Keratinocyte (primary cell): ENCODE results near the gene CHMP4B. TPM values are rescaled to one million over a fixed set of nuclear protein-coding genes. Genes with fewer than 3 reads are reported as not detected.

Experiments
- DNase-seq: peaks from one replicate; pipeline ENCODE4 v3.0.0-alpha.2; 2011; ENCODE audit warnings: low read depth, missing footprints, low spot score
- FAIRE-seq: peaks from 2 replicates; lab custom pipeline; 2011; peaks lifted over from hg19 to GRCh38; lab: Jason Lieb, UNC
- H2AFZ ChIP-seq: 2 replicates; pipeline ENCODE4 v1.6.0; 2012; ENCODE audit warnings: low read length, control low read depth, inconsistent platforms; ENCODE audit not compliant: control insufficient read depth
- H3K27ac ChIP-seq: 2 replicates; pipeline ENCODE4 v1.5.1; 2011; ENCODE audit warnings: low read length; ENCODE audit not compliant: control insufficient read depth, insufficient read depth
- H3K27me3 ChIP-seq: 3 replicates; pipeline ENCODE4 v1.6.0; 2011; ENCODE audit warnings: low read length; ENCODE audit not compliant: control insufficient read depth, insufficient read depth; ENCODE audit errors: extremely low read depth
- H3K36me3 ChIP-seq, 2 experiments: 2 replicates in 1 of 2; 3 replicates in 1 of 2; pipeline ENCODE4 v1.5.1; 2011; ENCODE audit warnings: low read length in 2 of 2, mild to moderate bottlenecking in 1 of 2; ENCODE audit not compliant: control insufficient read depth in 2 of 2, insufficient read depth in 2 of 2; ENCODE audit errors: extremely low read depth in 1 of 2
- H3K4me1 ChIP-seq: 3 replicates; pipeline ENCODE4 v1.5.1; 2011; ENCODE audit warnings: low read length; ENCODE audit not compliant: control insufficient read depth, insufficient read depth; ENCODE audit errors: extremely low read depth
- H3K4me2 ChIP-seq: 3 replicates; pipeline ENCODE4 v1.6.0; 2011; ENCODE audit warnings: low read depth, low read length; ENCODE audit not compliant: control insufficient read depth, insufficient read depth; ENCODE audit errors: extremely low read depth
- H3K4me3 ChIP-seq, 3 experiments: fragments of 200-600 bp in 1 of 3; sonication (generic) in 1 of 3; 2 replicates in 2 of 3; 3 replicates in 1 of 3; pipeline ENCODE4 v1.5.1; 2011 to 2016; ENCODE audit warnings: low read length in 3 of 3, mild to moderate bottlenecking in 3 of 3, control low read depth in 2 of 3, inconsistent platforms in 1 of 3, low read depth in 1 of 3, mixed read lengths in 1 of 3, mixed run types in 1 of 3, moderate library complexity in 1 of 3; ENCODE audit not compliant: control insufficient read depth in 2 of 3, insufficient read depth in 2 of 3; ENCODE audit errors: extremely low read depth in 1 of 3
- H3K79me2 ChIP-seq: 2 replicates; pipeline ENCODE4 v1.6.0; 2012; ENCODE audit warnings: low read length; ENCODE audit not compliant: control insufficient read depth, insufficient read depth
- H3K9ac ChIP-seq: 3 replicates; pipeline ENCODE4 v1.6.0; 2011; ENCODE audit warnings: low read length; ENCODE audit not compliant: control insufficient read depth, insufficient read depth; ENCODE audit errors: extremely low read depth
- H3K9me1 ChIP-seq: 3 replicates; pipeline ENCODE4 v1.6.0; 2011; ENCODE audit warnings: low read length; ENCODE audit not compliant: control insufficient read depth, insufficient read depth; ENCODE audit errors: extremely low read depth
- H3K9me3 ChIP-seq: 2 replicates; pipeline ENCODE4 v1.5.1; 2012; ENCODE audit warnings: low read depth, low read length; ENCODE audit not compliant: control insufficient read depth
- H4K20me1 ChIP-seq: 3 replicates; pipeline ENCODE4 v1.6.0; 2011; ENCODE audit warnings: low read length; ENCODE audit not compliant: control insufficient read depth, insufficient read depth; ENCODE audit errors: extremely low read depth
- EZH2 ChIP-seq: IDR thresholded peaks from one replicate; pipeline ENCODE4 v1.6.1; 2012; ENCODE audit warnings: inconsistent platforms, mild to moderate bottlenecking, low read length, moderate library complexity
- dilution Hi-C: fragments of 300-500 bp; cut with MboI; formaldehyde crosslinking; loops from one replicate; pipeline ENCODE4 v1.7.0; 2020; ENCODE audit warnings: low sequenced_read_pairs; ENCODE audit not compliant: extremely low pct_ligation_motif_present
- polyA plus RNA-seq, 5 experiments: library from polyadenylated mRNA; depleted of rRNA in 3 of 5; stranded (reverse) in 3 of 5; stranded (forward) in 1 of 5; unstranded in 1 of 5; fragments of >200 nt; gene quantifications; 1 replicate in 1 of 5; 2 replicates in 3 of 5; 3 replicates in 1 of 5; pipeline versions ENCODE4 v1.2.1 to v1.2.3, GENCODE V29; 2011 to 2012; ENCODE audit warnings: missing spikeins in 2 of 5, low read depth in 1 of 5, low replicate concordance in 1 of 5
- TF ChIP-seq, protein P1 (sequence below), 3 experiments: IDR thresholded peaks in 1 of 3; conservative IDR thresholded peaks in 1 of 3; optimal IDR thresholded peaks in 1 of 3; 2 replicates in 2 of 3; 3 replicates in 1 of 3; pipeline versions ENCODE3 to v1.5.1; 2011; ENCODE audit warnings: low read length in 3 of 3, mild to moderate bottlenecking in 3 of 3, moderate library complexity in 2 of 3, control low read depth in 1 of 3, inconsistent platforms in 1 of 3; ENCODE audit not compliant: insufficient read depth in 2 of 3; ENCODE audit errors: extremely low read depth in 1 of 3

Gene CHMP4B
- polyA plus RNA-seq, 1 donor (not counting 4 experiments of a cell fraction or from before 2014, with no cell fraction given) = 72.2 TPM

DNA sequence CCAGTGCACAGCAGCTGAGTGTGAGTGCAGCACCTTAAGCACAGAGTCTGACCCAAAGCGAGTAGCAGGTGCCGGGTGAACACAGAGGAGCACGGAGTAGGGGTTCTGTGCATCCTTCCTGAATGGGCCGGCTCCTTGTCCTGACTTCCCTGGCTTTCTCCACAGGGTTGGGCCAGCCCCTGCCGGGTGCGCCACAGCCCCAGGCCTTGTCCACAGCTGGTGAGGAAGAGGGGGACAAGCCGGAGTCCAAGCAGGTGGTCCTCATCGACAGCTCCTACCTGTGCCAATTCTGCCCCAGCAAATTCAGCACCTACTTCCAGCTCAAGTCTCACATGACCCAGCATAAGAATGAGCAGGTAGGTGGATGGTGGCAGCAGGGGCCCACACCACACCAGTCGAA lies 44.5 kb upstream of the CHMP4B start:
- no peak for TF ChIP-seq EZH2
- TF ChIP-seq, protein P1, sequence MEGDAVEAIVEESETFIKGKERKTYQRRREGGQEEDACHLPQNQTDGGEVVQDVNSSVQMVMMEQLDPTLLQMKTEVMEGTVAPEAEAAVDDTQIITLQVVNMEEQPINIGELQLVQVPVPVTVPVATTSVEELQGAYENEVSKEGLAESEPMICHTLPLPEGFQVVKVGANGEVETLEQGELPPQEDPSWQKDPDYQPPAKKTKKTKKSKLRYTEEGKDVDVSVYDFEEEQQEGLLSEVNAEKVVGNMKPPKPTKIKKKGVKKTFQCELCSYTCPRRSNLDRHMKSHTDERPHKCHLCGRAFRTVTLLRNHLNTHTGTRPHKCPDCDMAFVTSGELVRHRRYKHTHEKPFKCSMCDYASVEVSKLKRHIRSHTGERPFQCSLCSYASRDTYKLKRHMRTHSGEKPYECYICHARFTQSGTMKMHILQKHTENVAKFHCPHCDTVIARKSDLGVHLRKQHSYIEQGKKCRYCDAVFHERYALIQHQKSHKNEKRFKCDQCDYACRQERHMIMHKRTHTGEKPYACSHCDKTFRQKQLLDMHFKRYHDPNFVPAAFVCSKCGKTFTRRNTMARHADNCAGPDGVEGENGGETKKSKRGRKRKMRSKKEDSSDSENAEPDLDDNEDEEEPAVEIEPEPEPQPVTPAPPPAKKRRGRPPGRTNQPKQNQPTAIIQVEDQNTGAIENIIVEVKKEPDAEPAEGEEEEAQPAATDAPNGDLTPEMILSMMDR (optimal IDR thresholded peaks at IDR 0.05 in 1 of 3, IDR thresholded peaks at IDR 0.05 in 1 of 3, conservative IDR thresholded peaks at IDR 0.05 in 1 of 3; ENCODE audit: extremely low read depth in 1 of 3, insufficient read depth in 2 of 3, low read length in 3 of 3) = no peak
- FAIRE-seq = no peak
- H2AFZ ChIP-seq = no peak overlapping the region
- no peak for DNase-seq
- no peaks in the 10 kb centered on the region for H3K9me3 ChIP-seq
- no peaks in the 10 kb centered on the region for H4K20me1 ChIP-seq
- no peaks in the 10 kb centered on the region for H3K9me1 ChIP-seq
- peaks cover 0 to 9% of the 10 kb centered on the region in 2 experiments for H3K36me3 ChIP-seq
- no peak overlapping the region for H3K4me3 ChIP-seq
- no peak overlapping the region for H3K27ac ChIP-seq
- no peaks in the 10 kb centered on the region for H3K4me1 ChIP-seq
- H3K79me2 ChIP-seq = no peaks in the 10 kb centered on the region
- H3K9ac ChIP-seq = no peak overlapping the region
- no peak overlapping the region for H3K4me2 ChIP-seq
- H3K27me3 ChIP-seq = no peaks in the 10 kb centered on the region
- dilution Hi-C loops = no loop called here

DNA sequence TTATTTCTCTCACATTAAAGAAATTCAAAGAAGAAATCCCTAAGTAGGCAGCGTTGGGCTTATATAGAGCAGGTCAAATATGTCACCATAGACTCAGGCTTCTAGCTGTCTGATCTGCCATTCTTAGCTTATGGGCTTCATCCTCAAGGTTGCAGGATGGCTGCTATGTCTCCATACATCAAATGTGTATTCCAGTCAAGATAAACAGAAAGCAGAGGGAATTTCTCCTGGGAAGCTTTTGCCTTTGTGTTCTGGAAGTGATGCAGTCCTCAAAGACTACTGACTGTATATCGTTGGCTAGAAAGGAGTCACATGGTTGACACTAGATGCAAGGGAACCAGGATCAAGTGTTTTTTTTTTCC lies 43.4 kb upstream of the CHMP4B start:
- peaks cover 0 to 9% of the 10 kb centered on the region in 2 experiments for H3K36me3 ChIP-seq
- no peaks in the 10 kb centered on the region for H4K20me1 ChIP-seq

More for the DNA sequence above, 43.4 kb upstream of the CHMP4B start:
- FAIRE-seq (no peak), DNase-seq (no peak)
- Histone ChIP-seq H3K27ac (no peak overlapping the region), H3K9ac (no peak overlapping the region), H2AFZ (no peak overlapping the region), H3K79me2 (no peaks in the 10 kb centered on the region), H3K9me3 (no peaks in the 10 kb centered on the region), H3K9me1 (no peaks in the 10 kb centered on the region), H3K4me2 (no peak overlapping the region), H3K4me3 (no peak overlapping the region), H3K27me3 (no peaks in the 10 kb centered on the region), H3K4me1 (no peaks in the 10 kb centered on the region)
- dilution Hi-C loops = no loop called here
- TF ChIP-seq, protein P1 (optimal IDR thresholded peaks at IDR 0.05 in 1 of 3, IDR thresholded peaks at IDR 0.05 in 1 of 3, conservative IDR thresholded peaks at IDR 0.05 in 1 of 3; ENCODE audit: extremely low read depth in 1 of 3, insufficient read depth in 2 of 3, low read length in 3 of 3) = no peak
- TF ChIP-seq EZH2 = no peak
